NOMO-1 (cell line): ENCODE data around the gene GAB1.

ENCODE experiments used
- DNase-seq, 2 experiments: peaks; one replicate each; lab custom pipeline; 2025; ENCODE audit not compliant: unreplicated experiment in 2 of 2; lab: John Stamatoyannopoulos, UW

Gene GAB1

DNA sequence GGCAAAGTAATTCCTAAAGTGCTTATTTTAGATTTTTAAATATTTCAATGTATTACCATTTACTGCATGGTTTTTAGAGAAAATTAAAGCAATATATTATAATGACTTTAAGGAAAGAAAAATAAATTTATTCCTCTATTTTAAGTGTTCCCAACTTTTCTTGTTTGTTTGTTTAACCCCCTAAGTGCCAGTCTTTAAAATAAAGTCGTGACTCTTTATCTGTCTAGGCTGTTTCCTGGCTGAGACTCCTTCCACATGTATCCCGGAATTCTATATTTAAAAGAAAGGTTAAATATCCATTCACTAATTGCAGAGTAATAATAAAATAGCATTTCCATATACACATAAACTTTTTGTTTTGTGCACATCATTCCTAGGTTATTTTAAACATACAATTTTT lies 71.2 kb downstream of the GAB1 start:
- no peak for DNase-seq

DNA sequence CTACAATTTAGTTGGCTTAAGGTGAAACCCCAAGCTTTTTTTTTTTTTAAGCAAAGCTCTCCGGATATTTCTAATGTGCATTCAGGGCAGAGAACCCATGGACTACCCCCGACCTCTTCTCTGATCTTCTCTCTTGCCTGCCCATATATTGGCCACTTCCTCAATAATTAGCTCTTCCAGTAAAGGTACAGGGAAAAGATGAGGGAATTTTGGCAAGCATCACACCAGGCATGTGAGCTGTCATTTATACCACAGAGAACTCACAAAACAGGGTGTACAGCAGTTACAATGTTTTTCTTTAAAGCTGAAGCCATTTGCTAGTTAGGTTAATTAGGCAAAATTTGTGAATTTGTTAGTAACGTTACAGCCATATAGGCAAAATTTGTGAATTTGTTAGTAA lies 73.3 kb downstream of the GAB1 start:
- DNase-seq, result no peak

DNA sequence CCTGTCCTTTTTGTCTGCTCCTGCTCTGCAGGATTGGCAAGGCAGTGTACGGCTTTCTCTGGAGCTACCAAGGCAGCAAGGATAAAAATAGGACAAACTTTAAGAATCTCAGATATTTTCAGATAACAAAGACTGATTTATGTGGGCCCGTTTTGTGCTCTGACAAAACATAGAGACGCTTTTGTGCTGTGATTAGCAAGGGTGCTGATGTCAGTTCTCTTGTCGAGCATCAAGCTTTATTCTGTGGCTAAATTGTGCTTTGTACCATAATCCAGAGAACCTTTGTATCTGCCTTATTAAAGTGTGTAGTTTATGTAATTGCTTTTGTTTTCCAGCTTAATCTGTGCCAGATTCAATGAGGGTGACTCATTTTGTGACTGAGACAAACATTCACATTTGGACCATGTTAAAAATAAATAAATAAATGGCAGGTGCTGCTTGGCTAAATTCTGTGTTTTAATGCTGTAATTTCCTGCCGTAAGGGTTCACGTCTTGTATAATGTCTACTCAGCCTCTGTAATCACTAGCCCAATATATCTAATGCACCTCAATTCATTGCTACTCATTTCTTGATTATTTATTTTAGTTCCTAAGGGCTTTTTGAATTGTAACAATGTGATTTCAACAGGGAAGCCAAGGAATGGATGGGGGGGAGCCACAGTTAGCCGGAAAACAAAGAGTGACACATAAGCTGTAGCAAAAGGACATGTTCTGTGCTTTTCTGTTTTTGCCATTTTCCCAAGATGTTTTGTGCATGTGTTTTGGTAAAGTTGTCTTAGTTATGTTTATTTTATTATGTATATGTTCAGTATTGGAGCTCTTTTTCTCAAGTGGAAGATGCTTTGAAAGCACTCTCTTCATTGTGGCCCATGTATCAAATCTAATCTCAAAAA lies 75.1 kb downstream of the GAB1 start:
- no peak for DNase-seq

DNA sequence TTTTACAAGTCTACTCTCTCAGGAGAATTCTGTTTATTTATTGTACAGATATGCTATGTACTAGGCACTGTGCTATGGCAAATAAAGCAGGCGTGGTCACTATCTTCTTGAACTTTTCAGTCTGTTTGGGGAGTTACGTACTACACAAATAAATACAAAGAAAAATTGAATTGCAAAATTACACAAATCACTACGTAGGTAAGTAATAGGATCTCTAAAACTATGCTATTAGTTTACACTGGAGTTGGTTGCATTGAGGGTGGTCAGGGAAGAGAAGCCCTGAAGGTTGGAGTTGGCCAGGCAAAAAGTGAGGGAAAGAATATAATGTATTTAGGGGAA lies 75.7 kb downstream of the GAB1 start:
- DNase-seq, result no peak

DNA sequence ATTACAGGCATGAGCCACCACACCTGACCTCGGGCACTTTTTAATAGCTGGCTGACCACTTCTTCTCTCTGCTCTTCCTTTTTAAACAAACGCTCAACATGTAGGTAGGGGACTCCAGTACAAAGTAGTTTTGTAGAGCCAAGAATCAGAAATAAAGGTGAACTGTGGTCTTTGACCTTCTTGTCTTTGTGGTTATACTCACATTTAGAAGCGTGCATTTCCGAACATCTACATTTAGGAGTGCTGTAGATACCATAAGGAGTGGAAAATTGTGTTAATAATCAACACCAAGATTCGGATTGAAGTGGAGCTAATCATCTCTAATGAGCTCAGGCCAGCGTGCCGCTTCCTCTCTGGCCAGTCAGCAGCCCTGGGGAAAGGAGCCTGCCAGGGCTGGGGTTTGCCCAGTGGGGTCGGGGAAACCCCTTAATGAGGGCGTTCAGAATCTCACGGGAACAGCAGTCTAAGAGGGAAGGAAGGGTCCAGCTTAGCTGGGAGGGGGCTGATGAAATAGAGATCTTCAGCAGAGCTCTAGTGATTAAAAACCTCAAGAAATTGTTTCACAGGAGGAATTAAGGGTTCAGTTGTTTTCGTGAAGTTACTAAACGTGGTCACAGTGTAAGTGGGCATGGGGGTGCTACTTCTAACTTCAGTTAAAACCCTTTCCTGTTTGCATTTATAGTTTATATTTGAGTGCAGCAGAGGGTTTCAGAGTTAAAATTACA lies 81.2 kb downstream of the GAB1 start:
- no peak for DNase-seq

DNA sequence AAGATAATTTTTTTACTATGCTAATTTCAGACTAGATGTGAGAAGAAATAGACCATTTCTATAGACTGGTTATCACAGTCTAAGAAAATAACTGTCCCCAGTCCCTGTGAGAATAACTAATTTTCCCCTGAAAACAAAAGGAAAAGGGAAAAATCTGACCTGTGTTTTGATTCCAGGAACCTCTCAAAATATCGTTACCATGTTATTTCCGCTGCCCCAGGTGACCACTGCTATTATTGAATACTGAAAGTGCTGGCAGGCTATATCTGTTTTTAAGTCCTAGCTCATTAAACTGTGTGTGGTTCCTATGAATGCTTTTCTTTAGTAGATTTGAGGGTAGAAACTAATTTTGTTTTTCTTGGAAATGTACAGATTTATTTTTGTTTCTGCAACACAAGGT lies 83.6 kb downstream of the GAB1 start:
- no peak for DNase-seq

DNA sequence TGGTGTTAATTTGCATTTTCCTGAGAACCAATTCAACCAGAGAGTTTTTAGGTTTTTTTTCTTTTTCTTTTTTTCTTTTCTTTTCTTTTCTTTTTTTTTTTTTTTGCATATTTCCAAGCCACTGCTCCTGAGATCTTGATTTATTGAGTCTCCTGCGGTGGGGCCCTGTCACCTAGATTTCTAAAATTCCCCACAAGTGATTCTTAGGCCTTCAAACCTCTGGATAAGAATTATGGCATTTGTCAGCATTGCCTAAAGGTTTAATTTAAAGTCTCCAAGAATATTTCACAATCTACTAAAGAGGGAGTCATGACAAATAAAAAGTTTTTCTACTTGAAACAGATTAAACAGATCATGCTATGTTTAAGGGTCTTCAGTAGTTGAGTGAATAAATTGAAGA lies 84.9 kb downstream of the GAB1 start:
- no peak for DNase-seq

DNA sequence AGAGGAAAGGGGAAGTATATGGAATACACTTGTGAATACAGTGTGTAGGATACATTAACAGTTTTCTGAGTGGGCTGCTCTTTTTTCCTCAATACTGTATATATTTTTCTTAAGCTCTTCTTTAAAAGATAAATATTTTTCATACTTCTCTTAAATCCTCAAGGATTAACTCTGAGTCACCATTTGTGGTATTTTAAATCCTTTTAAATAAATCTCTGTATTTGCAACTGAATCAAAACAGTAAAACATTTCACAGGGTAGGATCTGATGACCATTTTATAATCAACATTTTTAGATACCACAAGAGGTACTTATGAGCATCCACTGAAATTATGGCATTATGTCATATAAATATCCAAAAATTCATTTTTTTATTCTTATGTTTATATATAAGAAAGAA lies 87.6 kb downstream of the GAB1 start:
- DNase-seq, result no peak

DNA sequence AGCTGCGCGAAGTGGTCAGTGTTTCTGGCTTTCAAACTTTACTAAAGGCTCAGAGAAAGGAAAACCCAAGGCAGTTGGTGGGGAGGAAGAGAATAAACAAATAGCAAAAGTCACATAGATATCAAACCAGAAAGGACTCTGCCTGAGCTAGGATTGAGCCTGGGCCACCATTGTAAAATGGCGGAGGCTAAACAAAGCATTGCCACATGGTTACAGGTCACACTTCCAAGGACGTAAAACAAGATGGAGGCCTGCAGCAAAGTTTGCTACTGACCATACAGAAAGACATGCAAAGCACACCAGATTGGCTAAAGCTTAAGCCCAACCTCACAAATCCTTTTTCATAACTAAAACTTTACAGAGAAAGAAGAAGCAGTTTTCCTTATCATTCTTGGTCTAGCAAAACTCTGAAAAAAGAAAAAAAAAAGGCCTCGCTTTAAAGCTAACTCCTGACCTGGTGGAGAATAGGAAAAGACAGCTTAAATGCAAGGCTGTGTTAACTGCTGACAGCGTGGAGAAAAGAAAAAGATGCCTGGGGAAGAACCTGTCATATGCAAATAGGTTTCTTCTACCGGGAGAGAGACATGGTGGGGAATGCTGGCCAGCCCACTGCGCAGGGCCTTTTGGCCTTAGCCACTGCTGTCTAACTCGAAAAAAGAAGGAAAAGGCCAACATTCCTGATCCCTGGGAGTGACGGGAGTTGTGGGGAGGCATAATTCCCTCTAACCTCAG lies 95.0 kb downstream of the GAB1 start:
- no peak for DNase-seq

DNA sequence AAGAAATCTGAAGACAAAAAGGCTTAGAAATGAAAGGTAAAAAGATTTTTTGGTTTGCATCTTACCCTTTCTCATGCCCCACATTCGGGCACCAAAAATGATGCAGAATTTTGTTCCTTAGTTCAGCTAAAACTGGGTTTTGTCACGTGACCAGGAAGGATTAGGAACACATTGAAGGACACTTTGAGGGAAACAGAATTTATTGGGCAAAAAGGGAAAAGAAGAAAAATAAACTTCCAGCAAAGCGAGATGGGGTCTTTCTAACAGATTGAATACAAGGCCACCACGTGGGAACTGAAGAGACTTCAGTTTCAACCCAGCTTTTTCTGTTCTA lies 95.5 kb downstream of the GAB1 start:
- DNase-seq, result no peak

DNA sequence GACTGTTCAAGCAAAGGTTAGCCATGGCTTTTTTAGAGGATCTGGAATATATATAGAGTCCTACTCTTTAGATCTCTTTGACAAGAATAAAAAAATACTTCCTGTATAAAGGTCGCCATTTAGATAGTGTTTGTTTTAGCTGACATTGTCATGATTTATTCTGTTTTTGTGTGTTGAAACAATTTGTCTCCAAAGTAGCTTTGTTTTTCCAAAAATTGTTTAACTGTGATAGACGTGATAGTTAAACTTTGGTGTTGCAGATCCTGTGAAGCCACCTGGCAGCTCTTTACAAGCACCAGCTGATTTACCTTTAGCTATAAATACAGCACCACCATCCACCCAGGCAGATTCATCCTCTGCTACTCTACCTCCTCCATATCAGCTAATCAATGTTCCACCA lies 96.6 kb downstream of the GAB1 start:
- no peak for DNase-seq

DNA sequence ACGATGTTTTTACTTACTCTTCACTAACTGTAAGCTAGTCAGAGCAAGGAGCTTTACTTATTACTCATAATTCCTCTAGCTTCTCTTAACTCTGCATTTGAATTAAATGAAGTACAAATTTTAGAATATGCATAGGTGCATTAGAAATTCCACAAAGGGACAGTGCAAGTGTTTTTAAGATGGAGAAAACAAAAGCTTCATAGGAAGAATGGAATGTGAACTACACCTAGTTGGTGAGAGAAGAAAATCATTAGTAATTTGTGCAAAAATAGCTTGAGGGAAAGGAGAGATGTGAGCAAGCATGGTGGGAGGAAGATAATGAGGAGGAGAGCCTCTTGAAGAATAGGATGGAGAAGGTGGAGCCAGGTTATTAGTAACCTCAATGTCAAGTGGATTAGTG lies 99.3 kb downstream of the GAB1 start:
- no peak for DNase-seq

DNA sequence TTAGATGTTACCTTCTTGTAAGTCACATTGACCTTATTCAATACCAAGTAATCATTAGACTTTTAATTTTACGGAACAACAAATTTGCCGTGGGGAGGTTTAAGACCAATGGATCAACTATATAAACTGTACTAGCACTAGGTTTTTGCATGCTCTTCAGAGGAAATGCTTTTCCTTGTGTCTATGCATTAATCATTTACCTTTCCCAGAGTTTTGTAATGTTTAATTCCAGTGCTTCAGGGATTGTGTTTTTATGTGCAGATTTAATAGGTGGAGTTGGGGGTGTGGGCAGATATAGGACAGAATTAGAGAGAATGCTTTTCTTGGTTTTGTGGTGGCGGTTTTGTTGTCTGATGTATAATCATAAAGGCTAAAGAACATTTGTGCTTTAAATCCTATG lies 100.8 kb downstream of the GAB1 start:
- DNase-seq, result no peak

DNA sequence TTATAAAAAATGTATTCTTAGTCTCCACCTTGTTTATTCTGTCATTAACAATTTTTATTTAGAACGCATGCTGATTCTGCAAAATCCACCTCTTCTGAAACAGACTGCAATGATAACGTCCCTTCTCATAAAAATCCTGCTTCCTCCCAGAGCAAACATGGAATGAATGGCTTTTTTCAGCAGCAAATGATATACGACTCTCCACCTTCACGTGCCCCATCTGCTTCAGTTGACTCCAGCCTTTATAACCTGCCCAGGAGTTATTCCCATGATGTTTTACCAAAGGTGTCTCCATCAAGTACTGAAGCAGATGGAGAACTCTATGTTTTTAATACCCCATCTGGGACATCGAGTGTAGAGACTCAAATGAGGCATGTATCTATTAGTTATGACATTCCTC lies 101.3 kb downstream of the GAB1 start:
- DNase-seq, result no peak

DNA sequence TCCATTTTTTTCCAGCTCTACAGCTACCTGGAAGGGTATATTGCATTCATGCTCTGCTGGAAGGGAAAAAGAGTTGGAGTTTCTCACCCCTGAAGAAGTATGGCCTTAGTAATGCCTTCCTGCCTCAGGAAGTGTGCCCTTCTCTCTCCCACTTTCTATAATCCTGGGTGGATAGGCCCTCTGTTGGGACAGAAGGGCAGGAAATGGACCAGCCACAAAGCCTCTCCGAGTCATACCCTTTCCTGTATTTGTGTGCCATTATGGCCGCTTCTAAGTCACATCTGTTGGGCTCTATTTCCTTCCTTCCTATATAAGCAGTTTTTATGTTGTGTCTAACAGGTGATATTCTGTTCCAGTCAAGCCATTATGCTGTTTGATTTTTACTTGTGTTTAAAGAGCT lies 102.0 kb downstream of the GAB1 start:
- DNase-seq, result no peak

DNA sequence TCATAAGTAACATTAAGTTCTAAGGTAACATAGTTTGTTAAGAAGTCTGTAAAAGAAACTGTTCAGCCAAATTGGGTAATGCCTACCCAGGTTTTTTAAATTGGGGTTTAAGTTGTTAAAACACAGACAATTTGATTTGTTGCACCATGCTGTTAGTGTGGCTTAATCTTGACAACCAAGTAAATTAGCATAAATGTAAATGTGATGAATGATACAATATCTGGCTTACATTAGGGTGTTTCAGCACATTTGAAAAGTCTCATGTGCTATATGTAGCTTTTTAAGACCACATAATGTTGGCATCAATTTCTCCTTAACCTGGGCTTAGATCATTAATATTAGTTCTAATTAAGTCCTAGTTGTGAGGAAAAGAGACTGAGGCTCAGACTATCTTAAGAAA lies 104.4 kb downstream of the GAB1 start:
- DNase-seq, result no peak

DNA sequence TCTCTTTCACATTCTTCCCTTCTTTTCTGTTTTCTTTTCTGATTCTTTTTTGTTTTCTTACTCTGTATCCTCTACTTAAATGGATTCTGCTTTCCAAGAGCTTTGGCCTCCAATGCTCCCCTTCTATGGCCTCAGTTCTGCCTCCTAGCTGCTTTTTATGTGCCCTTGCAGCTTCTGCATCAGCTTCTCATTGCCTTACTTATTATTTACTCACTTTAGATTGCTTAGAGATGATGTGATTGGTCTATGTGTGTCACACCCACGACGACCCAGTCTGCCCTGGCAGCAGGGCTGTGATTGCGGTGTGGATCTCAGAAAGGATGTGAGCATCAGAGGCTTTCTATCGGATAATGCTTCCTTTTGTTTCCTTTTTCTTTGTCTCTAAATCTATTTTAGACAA lies 105.0 kb downstream of the GAB1 start:
- no peak for DNase-seq

DNA sequence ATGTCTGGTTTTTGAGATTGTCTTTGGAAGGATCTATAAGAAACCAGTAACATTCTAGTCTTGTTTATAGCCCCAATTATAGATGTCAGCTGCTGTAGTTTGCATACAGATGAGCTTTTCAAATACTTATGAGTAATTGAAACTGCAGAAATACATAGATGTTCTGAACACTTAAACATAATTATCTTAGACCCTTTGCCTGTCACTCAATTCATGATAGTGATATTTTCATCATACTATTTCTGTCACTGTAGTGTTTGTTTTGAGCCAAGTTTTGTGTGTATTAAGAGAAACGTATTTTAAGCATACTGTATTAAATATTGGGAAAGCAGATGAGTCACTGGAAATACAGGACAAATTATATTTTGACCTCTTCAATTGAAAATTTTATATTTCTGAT lies 107.1 kb downstream of the GAB1 start:
- DNase-seq, result no peak

DNA sequence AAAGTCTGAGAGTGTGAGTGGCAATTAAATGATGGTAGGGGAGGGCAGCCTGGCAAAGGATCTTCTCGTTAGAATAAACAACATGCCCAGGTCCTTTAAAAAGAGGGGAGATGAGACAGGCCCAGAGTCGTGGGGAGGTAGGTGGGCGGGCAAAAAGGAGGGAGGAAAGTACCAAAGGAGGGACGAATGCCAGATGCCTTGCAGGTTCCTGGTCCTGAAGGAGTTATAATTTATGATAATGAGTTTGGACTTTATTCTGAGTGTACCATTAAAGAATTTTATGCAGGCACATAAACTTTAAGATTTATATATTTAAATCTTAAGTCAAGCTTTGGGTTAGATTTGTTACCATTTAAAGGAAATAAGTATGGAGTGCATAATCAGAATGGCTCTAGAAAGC lies 114.5 kb downstream of the GAB1 start:
- no peak for DNase-seq

DNA sequence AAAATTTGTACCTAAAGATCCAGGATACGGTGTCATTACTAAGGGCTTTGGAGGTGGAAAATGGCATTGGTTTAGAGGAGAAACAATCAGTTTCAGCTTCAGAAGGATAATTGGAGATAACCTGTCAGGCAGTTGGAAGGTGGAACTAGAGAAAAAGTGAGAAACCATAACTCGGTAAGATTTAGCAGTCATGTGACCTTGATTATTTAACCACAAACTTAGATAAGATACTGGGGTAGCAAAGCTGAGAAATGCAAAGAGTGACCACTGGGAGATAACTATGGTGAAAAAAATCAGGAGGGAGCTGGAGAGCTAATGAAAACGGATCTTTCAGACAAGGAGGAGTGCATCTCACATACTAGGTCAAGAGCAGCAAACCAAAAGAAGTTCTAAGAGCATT lies 118.5 kb downstream of the GAB1 start:
- no peak for DNase-seq

DNA sequence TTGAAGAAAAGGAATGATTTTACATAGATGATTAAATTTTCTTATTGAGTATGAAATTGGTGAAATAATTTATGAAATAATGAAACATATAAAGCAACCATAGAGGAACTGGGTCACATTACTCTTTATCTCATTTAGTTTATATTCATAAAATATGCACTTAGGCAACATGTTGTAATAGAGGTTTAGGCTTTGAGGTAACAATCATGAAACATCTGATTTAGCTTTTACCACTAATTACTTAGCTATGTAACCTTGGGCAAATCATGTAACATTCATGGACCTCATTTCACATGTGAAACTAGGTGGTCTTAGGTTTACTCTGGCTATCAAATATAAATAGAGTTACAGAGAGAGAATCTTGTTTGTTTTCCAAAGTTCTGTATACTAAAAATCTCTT lies 122.3 kb downstream of the GAB1 start:
- DNase-seq, result no peak
